MCF 10A (cell line): ENCODE data around the gene SGIP1. TPM values are rescaled to one million over a fixed set of nuclear protein-coding genes. Genes with fewer than 3 reads are reported as not detected.

Source experiments
- BruUV-seq: library from RNA; stranded (reverse); fragments of 400-500 nt; replicated peaks from 2 replicates; lab custom pipeline; 2021; lab: Mats Ljungman, UMichigan
- CTCF ChIA-PET: fragments of 300-600 bp; sonication (Branson Sonifier 250); formaldehyde crosslinking; extraction: SDS; loops from one replicate; lab custom pipeline; 2021; ENCODE audit warnings: antibody characterized with exemption, inconsistent platforms; lab: Yijun Ruan, JAX
- POLR2A ChIA-PET: fragments of 300-600, 350-650 bp; sonication (Branson Sonifier 250); formaldehyde crosslinking; extraction: SDS; loops from one replicate; lab custom pipeline; 2020; ENCODE audit warnings: antibody characterized with exemption, inconsistent platforms; lab: Yijun Ruan, JAX
- DNase-seq: peaks from one replicate; pipeline ENCODE4 v3.0.0-alpha.2; 2018; ENCODE audit not compliant: unreplicated experiment
- H3K27ac Mint-ChIP-seq: one replicate; pipeline ENCODE4 v1.8.0; 2022; ENCODE audit warnings: mild to moderate bottlenecking, low read depth, mixed read lengths; ENCODE audit not compliant: unreplicated experiment
- H3K27me3 Mint-ChIP-seq: one replicate; pipeline ENCODE4 v1.8.0; 2022; ENCODE audit warnings: mixed read lengths; ENCODE audit not compliant: insufficient read depth, unreplicated experiment
- H3K36me3 Mint-ChIP-seq: one replicate; pipeline ENCODE4 v1.8.0; 2022; ENCODE audit warnings: mild to moderate bottlenecking, moderate library complexity, mixed read lengths; ENCODE audit not compliant: insufficient read depth, unreplicated experiment
- H3K4me1 Mint-ChIP-seq: one replicate; pipeline ENCODE4 v1.8.0; 2022; ENCODE audit warnings: mixed read lengths; ENCODE audit not compliant: insufficient read depth, unreplicated experiment
- H3K4me3 Mint-ChIP-seq: one replicate; pipeline ENCODE4 v1.8.0; 2022; ENCODE audit warnings: mild to moderate bottlenecking, moderate library complexity, mixed read lengths; ENCODE audit not compliant: unreplicated experiment
- H3K9me3 Mint-ChIP-seq: one replicate; pipeline ENCODE4 v1.8.0; 2022; ENCODE audit warnings: mixed read lengths; ENCODE audit not compliant: unreplicated experiment
- CTCF ChIP-seq: fragments of 200-600 bp; IDR thresholded peaks from one replicate; pipeline ENCODE4 v1.8.0; 2022; ENCODE audit warnings: antibody characterized with exemption, mild to moderate bottlenecking; ENCODE audit not compliant: unreplicated experiment
- intact Hi-C: fragments of 100-400 bp; cut with micrococcal nuclease; formaldehyde crosslinking; loops from 2 replicates; pipeline ENCODE4 v1.14.1; 2022
- total RNA-seq: library from RNA; stranded (reverse); gene quantifications from 2 replicates; pipeline ENCODE4 v1.2.3, GENCODE V29; 2022

Gene SGIP1
- total RNA-seq, 1 experiment from 2014 or later: not detected

- Mint-ChIP-seq H3K36me3 (no peaks in the 10 kb centered on the region), H3K4me1 (peaks cover 13% of the 10 kb centered on the region), H3K4me3 (no peak overlapping the region), H3K27me3 (no peaks in the 10 kb centered on the region), H3K27ac (no peak overlapping the region), H3K9me3 (no peaks in the 10 kb centered on the region)
- CTCF ChIA-PET: interaction anchor here (1.3 kb wide), 1 partner anchor 16 kb away, joined by 4 read pairs; no protein-coding TSS in a partner anchor
- no TSS peak for BruUV-seq
- TF ChIP-seq CTCF: no peak
- intact Hi-C loops: loop anchor here (5.0 kb wide), 1 partner anchor 207 kb away; no protein-coding TSS in a partner anchor
- POLR2A ChIA-PET: no interaction called here
- no peak for DNase-seq
These were observed 14.0 kb upstream of the SGIP1 start for GRCh38 chr1:66519992-66520391.

GRCh38 chr1:66520655-66521054 is 13.3 kb upstream of the SGIP1 start:
- H3K27ac Mint-ChIP-seq: no peak overlapping the region
- peaks cover 13% of the 10 kb centered on the region for H3K4me1 Mint-ChIP-seq
- TF ChIP-seq CTCF: no peak
- no peaks in the 10 kb centered on the region for H3K36me3 Mint-ChIP-seq
- CTCF ChIA-PET: interaction anchor here (1.3 to 1.7 kb wide), 2 partner anchors 14 to 17 kb away, joined by 6 to 9 read pairs; no protein-coding TSS in a partner anchor
- no TSS peak for BruUV-seq
- H3K4me3 Mint-ChIP-seq: no peak overlapping the region
- intact Hi-C loops: loop anchor here (5.0 kb wide), 1 partner anchor 207 kb away; no protein-coding TSS in a partner anchor
- POLR2A ChIA-PET: no interaction called here
- H3K9me3 Mint-ChIP-seq: no peaks in the 10 kb centered on the region
- no peak for DNase-seq
- no peaks in the 10 kb centered on the region for H3K27me3 Mint-ChIP-seq

GRCh38 chr1:66521721-66522365 is 12.1 kb upstream of the SGIP1 start:
- Mint-ChIP-seq H3K27ac (no peak overlapping the region), H3K4me1 (peaks cover 13% of the 10 kb centered on the region), H3K4me3 (no peak overlapping the region), H3K9me3 (no peaks in the 10 kb centered on the region), H3K27me3 (no peaks in the 10 kb centered on the region), H3K36me3 (no peaks in the 10 kb centered on the region)
- DNase-seq: peak; percentile 88
- intact Hi-C loops: loop anchor here (5.0 kb wide), 1 partner anchor 205 kb away; no protein-coding TSS in a partner anchor
- ChIA-PET CTCF (interaction anchor here (0.6 to 1.7 kb wide), 8 partner anchors 10 to 627 kb away, joined by 3 to 9 read pairs (median 5); no protein-coding TSS in a partner anchor), POLR2A (no interaction called here)
- no TSS peak for BruUV-seq
- TF ChIP-seq CTCF: no peak

- Mint-ChIP-seq H3K36me3 (no peaks in the 10 kb centered on the region), H3K27me3 (no peaks in the 10 kb centered on the region), H3K4me1 (peaks cover 13% of the 10 kb centered on the region), H3K4me3 (no peak overlapping the region), H3K9me3 (no peaks in the 10 kb centered on the region), H3K27ac (no peak overlapping the region)
- intact Hi-C loops: loop anchor here (5.0 kb wide), 1 partner anchor 204 kb away; no protein-coding TSS in a partner anchor
- no peak for DNase-seq
- CTCF ChIA-PET: no interaction called here
- POLR2A ChIA-PET: no interaction called here
- BruUV-seq: no TSS peak
- TF ChIP-seq CTCF: no peak
These were observed 10.4 kb upstream of the SGIP1 start for GRCh38 chr1:66523562-66523961.
